Stimulated activated effector memory CD8-positive, alpha-beta T cell treated with anti-CD3 and anti-CD28 coated beads, Interleukin-12 subunit alpha, Interleukin-12 subunit beta, amount 100 ng/mL, for 72 hours (primary cell): Measurements from ENCODE around the gene LRMDA.

Source experiments
- ATAC-seq: fragments of 150-1000 bp; cut with Tn5 transposase; 2 replicates; pipeline ENCODE4 v1.10.0; 2021
- DNase-seq, 2 donors: peaks; one replicate each; pipeline ENCODE4 v3.0.0; 2021 to 2022; ENCODE audit warnings: low spot score in 2 of 2
- H3K27ac Mint-ChIP-seq: one replicate; pipeline ENCODE4 v1.8.0; 2022; ENCODE audit warnings: mild to moderate bottlenecking, mixed read lengths
- H3K36me3 Mint-ChIP-seq: one replicate; pipeline ENCODE4 v1.8.0; 2022; ENCODE audit warnings: mild to moderate bottlenecking, mixed read lengths
- H3K4me1 Mint-ChIP-seq: one replicate; pipeline ENCODE4 v1.8.0; 2022; ENCODE audit warnings: mixed read lengths
- H3K4me3 Mint-ChIP-seq: one replicate; pipeline ENCODE4 v1.8.0; 2022; ENCODE audit warnings: mild to moderate bottlenecking, mixed read lengths
- H3K9me3 Mint-ChIP-seq: one replicate; pipeline ENCODE4 v1.8.0; 2022; ENCODE audit warnings: mixed read lengths

The LRMDA gene

DNA sequence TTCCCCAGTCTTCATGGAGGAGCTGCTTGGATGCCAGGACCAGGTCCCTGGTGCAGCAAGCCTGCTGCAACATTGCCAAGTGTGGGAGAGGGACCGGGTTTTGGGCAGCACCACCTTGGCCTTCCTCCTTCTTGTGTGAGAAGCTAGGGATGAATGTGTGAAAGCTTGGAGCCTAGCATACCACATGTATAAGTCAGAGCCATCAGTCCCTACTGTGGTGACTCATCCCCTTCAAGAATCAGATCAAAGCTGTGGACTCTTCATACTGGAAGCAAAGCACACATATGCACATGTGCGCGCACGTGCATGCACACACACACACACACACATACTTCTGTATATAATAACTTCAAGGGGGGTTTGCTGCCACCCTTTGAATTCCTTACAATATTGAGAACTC lies 527.8 kb downstream of the LRMDA start:
- no peak overlapping the region for H3K4me3 Mint-ChIP-seq

DNA sequence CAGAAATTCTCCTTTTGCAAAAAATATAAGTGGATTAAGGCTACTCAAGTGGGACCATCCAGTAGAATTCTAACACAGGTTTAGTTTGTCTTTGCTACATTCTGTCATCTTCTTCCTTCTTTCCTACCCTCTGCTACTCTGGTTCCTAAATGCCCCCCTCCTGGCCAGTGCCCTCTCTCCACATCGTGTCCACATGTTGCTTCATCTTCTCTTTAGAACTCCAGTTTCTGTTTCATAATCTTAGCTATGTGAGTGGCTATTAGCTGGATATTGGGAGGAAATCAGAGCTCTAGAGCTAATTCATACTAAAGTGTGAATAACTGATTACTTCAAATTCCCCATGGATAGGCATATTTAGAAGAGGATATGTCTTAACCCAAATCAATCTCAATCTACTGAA lies 528.5 kb downstream of the LRMDA start:
- ATAC-seq = no peak
- Mint-ChIP-seq H3K9me3 (peaks cover 4% of the 10 kb centered on the region), H3K4me3 (no peak overlapping the region), H3K27ac (no peak overlapping the region), H3K4me1 (no peaks in the 10 kb centered on the region), H3K36me3 (no peaks in the 10 kb centered on the region)
- DNase-seq = no peak

More for the DNA sequence above, 527.8 kb downstream of the LRMDA start:
- no peak for DNase-seq
- Mint-ChIP-seq H3K27ac (no peak overlapping the region), H3K9me3 (peaks cover 4% of the 10 kb centered on the region), H3K4me1 (no peaks in the 10 kb centered on the region), H3K36me3 (no peaks in the 10 kb centered on the region)
- ATAC-seq = no peak

GRCh38 chr10:75962395-75963061 lies 531.1 kb downstream of the LRMDA start:
- Mint-ChIP-seq H3K36me3 (no peaks in the 10 kb centered on the region), H3K9me3 (peaks cover 1% of the 10 kb centered on the region), H3K27ac (no peak overlapping the region), H3K4me1 (no peaks in the 10 kb centered on the region), H3K4me3 (no peak overlapping the region)
- ATAC-seq (no peak), DNase-seq (no peak)

- no peak overlapping the region for H3K27ac Mint-ChIP-seq
- no peaks in the 10 kb centered on the region for H3K9me3 Mint-ChIP-seq
- DNase-seq = no peak
- H3K4me1 Mint-ChIP-seq = no peaks in the 10 kb centered on the region
- ATAC-seq = no peak
- H3K36me3 Mint-ChIP-seq = no peaks in the 10 kb centered on the region
- H3K4me3 Mint-ChIP-seq = no peak overlapping the region
Measured at GRCh38 chr10:75967491-75967890, 536.1 kb downstream of the LRMDA start.

- no peak overlapping the region for H3K4me3 Mint-ChIP-seq
- no peaks in the 10 kb centered on the region for H3K9me3 Mint-ChIP-seq
- no peak overlapping the region for H3K27ac Mint-ChIP-seq
- H3K4me1 Mint-ChIP-seq = no peaks in the 10 kb centered on the region
- ATAC-seq (no peak), DNase-seq (no peak)
- H3K36me3 Mint-ChIP-seq = no peaks in the 10 kb centered on the region
Measured at GRCh38 chr10:75969031-75969430, 537.6 kb downstream of the LRMDA start.

GRCh38 chr10:75971402-75972211 lies 540.2 kb downstream of the LRMDA start:
- no peaks in the 10 kb centered on the region for H3K4me1 Mint-ChIP-seq
- no peak for ATAC-seq
- DNase-seq = no peak
- H3K9me3 Mint-ChIP-seq = peaks cover 5% of the 10 kb centered on the region
- H3K36me3 Mint-ChIP-seq = no peaks in the 10 kb centered on the region
- no peak overlapping the region for H3K4me3 Mint-ChIP-seq
- no peak overlapping the region for H3K27ac Mint-ChIP-seq

DNA sequence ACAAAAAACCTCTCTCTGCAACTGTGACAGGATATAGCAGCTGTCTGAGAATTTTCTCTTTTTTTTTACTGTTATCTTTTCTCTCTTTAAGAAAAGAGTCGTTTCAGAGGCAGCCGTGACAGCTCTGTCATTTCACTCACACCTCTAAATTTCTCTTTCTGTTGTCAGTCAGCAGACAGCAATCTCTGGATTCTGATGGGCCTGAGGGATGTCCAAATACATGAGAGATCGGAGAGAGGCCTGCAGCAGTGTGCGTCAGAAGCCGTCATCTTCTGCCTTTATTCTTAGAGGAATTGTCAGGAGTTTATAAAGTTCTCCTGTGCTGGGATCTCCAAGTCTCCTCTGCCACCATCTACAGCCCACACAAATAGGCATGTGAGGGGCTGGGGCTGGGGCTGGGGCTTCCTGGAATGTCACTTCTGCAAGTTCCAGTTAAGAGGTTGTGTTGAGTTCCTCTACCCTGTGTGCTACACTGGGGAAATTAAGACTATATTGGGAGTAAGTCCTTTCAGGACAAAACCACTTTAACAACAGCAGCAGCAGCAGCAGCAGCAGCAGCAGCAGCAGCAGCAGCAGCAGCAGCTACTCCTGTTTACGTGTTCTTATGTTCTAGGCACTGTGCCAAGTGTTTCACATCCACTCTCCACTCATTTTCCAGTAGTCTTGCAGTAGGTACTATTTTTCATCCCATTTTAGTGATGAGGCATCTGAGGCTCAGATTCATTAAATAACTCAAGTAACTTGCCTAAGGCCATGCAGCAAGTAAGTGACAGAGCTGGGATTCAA lies 541.3 kb downstream of the LRMDA start:
- no peak for ATAC-seq
- peaks cover 5% of the 10 kb centered on the region for H3K9me3 Mint-ChIP-seq
- no peak overlapping the region for H3K27ac Mint-ChIP-seq
- no peak for DNase-seq
- H3K36me3 Mint-ChIP-seq = no peaks in the 10 kb centered on the region
- H3K4me1 Mint-ChIP-seq = no peaks in the 10 kb centered on the region
- H3K4me3 Mint-ChIP-seq = no peak overlapping the region

DNA sequence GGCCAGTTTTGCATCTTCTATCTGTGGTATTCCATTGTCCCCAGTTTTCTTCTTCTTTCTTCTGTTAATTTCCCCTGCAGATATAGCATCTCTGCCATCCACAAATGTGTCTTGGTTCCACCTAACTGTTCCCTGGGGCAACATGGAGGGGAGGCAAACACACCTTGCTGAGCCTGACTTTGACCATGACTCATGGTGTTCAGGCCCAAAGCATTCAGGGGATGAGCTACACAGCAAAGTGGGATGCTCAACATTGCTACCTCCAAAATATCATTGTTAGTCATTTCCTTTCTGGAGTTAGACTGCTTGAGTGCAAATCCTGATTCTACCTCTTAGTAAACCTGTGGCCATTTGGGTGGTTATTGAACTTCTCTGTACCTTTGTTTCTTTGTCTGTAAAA lies 542.7 kb downstream of the LRMDA start:
- H3K27ac Mint-ChIP-seq = no peak overlapping the region
- H3K36me3 Mint-ChIP-seq = no peaks in the 10 kb centered on the region
- ATAC-seq = no peak
- no peak for DNase-seq
- H3K4me3 Mint-ChIP-seq = no peak overlapping the region
- H3K4me1 Mint-ChIP-seq = no peaks in the 10 kb centered on the region
- peaks cover 5% of the 10 kb centered on the region for H3K9me3 Mint-ChIP-seq

GRCh38 chr10:75976681-75977080 lies 545.3 kb downstream of the LRMDA start:
- H3K4me3 Mint-ChIP-seq = no peak overlapping the region
- ATAC-seq (no peak), DNase-seq (no peak)
- no peak overlapping the region for H3K27ac Mint-ChIP-seq
- H3K9me3 Mint-ChIP-seq = peaks cover 5% of the 10 kb centered on the region
- H3K36me3 Mint-ChIP-seq = no peaks in the 10 kb centered on the region
- no peaks in the 10 kb centered on the region for H3K4me1 Mint-ChIP-seq

- Mint-ChIP-seq H3K27ac (no peak overlapping the region), H3K4me1 (no peaks in the 10 kb centered on the region), H3K4me3 (no peak overlapping the region), H3K36me3 (no peaks in the 10 kb centered on the region), H3K9me3 (peaks cover 7% of the 10 kb centered on the region)
- ATAC-seq (no peak), DNase-seq (no peak)
Measured at GRCh38 chr10:75977139-75977538, 545.7 kb downstream of the LRMDA start.

DNA sequence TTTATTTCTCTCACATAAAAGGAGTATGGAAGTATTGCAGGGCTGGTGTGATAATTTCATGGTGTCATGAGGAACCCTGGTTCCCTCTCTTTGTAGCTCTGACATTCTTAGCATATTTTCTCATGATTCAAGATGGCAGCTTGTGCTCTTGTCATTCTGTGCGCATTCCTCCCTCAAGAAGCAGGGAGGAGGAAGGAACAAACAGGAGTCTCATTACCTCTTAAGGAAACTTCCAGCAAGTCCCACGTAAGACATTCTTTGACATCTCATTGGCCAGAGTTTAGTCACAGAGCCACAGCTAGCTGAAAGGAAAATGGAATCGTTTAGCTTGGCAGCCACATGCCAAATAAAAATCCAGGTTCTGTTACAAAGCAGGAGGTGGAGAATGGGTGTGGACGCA lies 546.8 kb downstream of the LRMDA start:
- DNase-seq (no peak), ATAC-seq (no peak)
- Mint-ChIP-seq H3K4me1 (no peaks in the 10 kb centered on the region), H3K36me3 (no peaks in the 10 kb centered on the region), H3K4me3 (no peak overlapping the region), H3K27ac (no peak overlapping the region), H3K9me3 (peaks cover 7% of the 10 kb centered on the region)

- Mint-ChIP-seq H3K4me3 (no peak overlapping the region), H3K27ac (no peak overlapping the region), H3K9me3 (peaks cover 7% of the 10 kb centered on the region), H3K36me3 (no peaks in the 10 kb centered on the region), H3K4me1 (no peaks in the 10 kb centered on the region)
- no peak for DNase-seq
- ATAC-seq = no peak
Measured at GRCh38 chr10:75980419-75981002, 549.1 kb downstream of the LRMDA start.

GRCh38 chr10:75982611-75983369 lies 551.4 kb downstream of the LRMDA start:
- Mint-ChIP-seq H3K4me3 (no peak overlapping the region), H3K4me1 (no peaks in the 10 kb centered on the region), H3K9me3 (peaks cover 2% of the 10 kb centered on the region), H3K36me3 (no peaks in the 10 kb centered on the region), H3K27ac (no peak overlapping the region)
- DNase-seq (no peak), ATAC-seq (no peak)

- DNase-seq (no peak), ATAC-seq (no peak)
- H3K36me3 Mint-ChIP-seq = no peaks in the 10 kb centered on the region
- H3K4me1 Mint-ChIP-seq = no peaks in the 10 kb centered on the region
- no peak overlapping the region for H3K27ac Mint-ChIP-seq
- no peak overlapping the region for H3K4me3 Mint-ChIP-seq
- peaks cover 2% of the 10 kb centered on the region for H3K9me3 Mint-ChIP-seq
Measured at GRCh38 chr10:75984067-75984466, 552.6 kb downstream of the LRMDA start.

DNA sequence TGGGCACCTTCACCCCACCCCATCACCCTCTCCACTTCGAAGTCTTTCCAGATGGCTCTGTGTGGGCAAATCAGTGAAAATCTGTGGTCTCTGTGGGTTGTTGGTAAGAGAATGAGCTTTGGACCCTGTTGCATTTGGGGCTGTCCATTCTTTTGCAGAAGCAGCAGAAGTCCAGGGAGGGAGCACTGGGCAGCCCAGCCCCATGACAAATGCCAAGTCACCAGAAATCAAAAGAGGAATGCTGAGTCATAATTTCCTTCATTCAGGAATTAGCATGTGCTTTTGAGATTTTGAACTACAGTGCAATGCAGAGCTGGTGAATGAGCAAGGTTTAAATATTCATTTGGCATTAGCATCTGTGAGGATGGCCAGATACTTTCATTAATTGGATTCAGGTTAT lies 556.2 kb downstream of the LRMDA start:
- H3K27ac Mint-ChIP-seq = no peak overlapping the region
- ATAC-seq (no peak), DNase-seq (no peak)
- no peak overlapping the region for H3K4me3 Mint-ChIP-seq
- no peaks in the 10 kb centered on the region for H3K4me1 Mint-ChIP-seq
- H3K9me3 Mint-ChIP-seq = no peaks in the 10 kb centered on the region
- no peaks in the 10 kb centered on the region for H3K36me3 Mint-ChIP-seq
